Suprapubic skin (tissue), 4 donors: ENCODE measurements around the gene CEACAM18. TPM values are rescaled to one million over a fixed set of nuclear protein-coding genes. Genes with fewer than 3 reads are reported as not detected.

Experiments used
- DNase-seq, 2 donors: peaks; one replicate each; pipeline ENCODE4 v3.0.0-alpha.2; 2019; ENCODE audit warnings: low spot score in 2 of 2
- H3K27ac ChIP-seq: fragments of 200-600 bp; sonication (generic); one replicate; pipeline ENCODE4 v1.5.1; 2019
- H3K27me3 ChIP-seq: fragments of 200-600 bp; sonication (generic); one replicate; pipeline ENCODE4 v1.5.1; 2019
- H3K36me3 ChIP-seq: fragments of 200-600 bp; sonication (generic); one replicate; pipeline ENCODE4 v1.5.1; 2019
- H3K4me1 ChIP-seq: fragments of 200-600 bp; sonication (generic); one replicate; pipeline ENCODE4 v1.5.1; 2019
- H3K4me3 ChIP-seq: fragments of 200-600 bp; sonication (generic); one replicate; pipeline ENCODE4 v1.5.1; 2019; ENCODE audit warnings: mild to moderate bottlenecking
- H3K9me3 ChIP-seq: fragments of 200-600 bp; sonication (generic); one replicate; pipeline ENCODE4 v1.5.1; 2019
- CTCF ChIP-seq, 2 donors: fragments of 200-600 bp in 1 of 2; fragments of 450-650 bp in 1 of 2; sonication (generic) in 1 of 2; IDR thresholded peaks; one replicate each; pipeline ENCODE4 v1.5.1; 2016 to 2019; ENCODE audit warnings: antibody characterized with exemption in 2 of 2, mild to moderate bottlenecking in 1 of 2, moderate library complexity in 1 of 2
- EP300 ChIP-seq: sonication (generic); formaldehyde crosslinking; IDR thresholded peaks from one replicate; pipeline ENCODE4 v1.6.1; 2017; ENCODE audit warnings: antibody characterized with exemption
- POLR2A ChIP-seq, 2 donors: fragments of 450-650 bp; IDR thresholded peaks; one replicate each; pipeline ENCODE4 v1.6.1; 2017; ENCODE audit warnings: antibody characterized with exemption in 2 of 2, mild to moderate bottlenecking in 2 of 2, moderate library complexity in 2 of 2
- POLR2AphosphoS5 ChIP-seq, 3 donors: sonication (generic); formaldehyde crosslinking; IDR thresholded peaks; one replicate each; pipeline ENCODE4 v1.6.1; 2017; ENCODE audit warnings: antibody characterized with exemption in 3 of 3
- WGBS: methylation state at CpG from one replicate; pipeline ENCODE4 v1.1.5; 2018; 5-methylcytosine and 5-hydroxymethylcytosine counted together
- total RNA-seq, 4 donors: library from RNA; depleted of rRNA; stranded (reverse); fragments of >200 nt; gene quantifications; one replicate each; pipeline ENCODE4 v1.1.0, GENCODE V29; 2016

CEACAM18 gene
- total RNA-seq, 4 donors from 2014 or later: not detected

DNA sequence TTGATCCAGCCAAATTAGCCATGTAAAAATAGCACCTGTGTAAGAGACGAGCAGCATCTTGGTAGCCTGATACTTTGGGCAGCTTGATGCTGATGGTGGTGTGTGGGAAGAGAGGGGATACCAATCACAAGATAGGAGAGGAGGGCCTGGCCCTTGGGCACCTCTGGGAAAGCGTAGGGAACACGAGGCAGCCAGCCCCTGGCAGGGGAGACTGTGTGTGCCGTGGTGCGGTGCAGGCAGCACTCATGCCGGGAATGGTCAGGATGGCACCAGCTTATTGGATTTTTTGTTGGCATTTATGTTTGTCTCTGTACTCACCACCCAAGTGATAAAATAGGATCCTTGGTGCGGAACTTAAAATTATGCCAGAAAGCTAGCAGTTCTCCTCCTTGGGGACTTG is 30.3 kb upstream of the CEACAM18 start:
- Histone ChIP-seq H3K27me3 (peaks cover 12% of the 10 kb centered on the region), H3K4me1 (no peaks in the 10 kb centered on the region), H3K27ac (no peak overlapping the region), H3K4me3 (no peak overlapping the region), H3K9me3 (no peaks in the 10 kb centered on the region), H3K36me3 (no peaks in the 10 kb centered on the region)
- TF ChIP-seq POLR2AphosphoS5 (IDR thresholded peaks at IDR 0.05) (no peak), POLR2A (IDR thresholded peaks at IDR 0.05) (no peak), CTCF (IDR thresholded peaks at IDR 0.05) (no peak), EP300 (no peak)
- 74% methylated on average over 7 of the region's 7 CpGs for WGBS
- DNase-seq: no peak

GRCh38 chr19:51448411-51449016 is 29.8 kb upstream of the CEACAM18 start:
- TF ChIP-seq POLR2AphosphoS5 (IDR thresholded peaks at IDR 0.05): no peak
- no peak for TF ChIP-seq EP300
- TF ChIP-seq CTCF (IDR thresholded peaks at IDR 0.05): no peak
- no peak for TF ChIP-seq POLR2A (IDR thresholded peaks at IDR 0.05)
- H3K27me3 ChIP-seq: peaks cover 12% of the 10 kb centered on the region
- WGBS: 59% methylated on average over 13 of the region's 13 CpGs

DNA sequence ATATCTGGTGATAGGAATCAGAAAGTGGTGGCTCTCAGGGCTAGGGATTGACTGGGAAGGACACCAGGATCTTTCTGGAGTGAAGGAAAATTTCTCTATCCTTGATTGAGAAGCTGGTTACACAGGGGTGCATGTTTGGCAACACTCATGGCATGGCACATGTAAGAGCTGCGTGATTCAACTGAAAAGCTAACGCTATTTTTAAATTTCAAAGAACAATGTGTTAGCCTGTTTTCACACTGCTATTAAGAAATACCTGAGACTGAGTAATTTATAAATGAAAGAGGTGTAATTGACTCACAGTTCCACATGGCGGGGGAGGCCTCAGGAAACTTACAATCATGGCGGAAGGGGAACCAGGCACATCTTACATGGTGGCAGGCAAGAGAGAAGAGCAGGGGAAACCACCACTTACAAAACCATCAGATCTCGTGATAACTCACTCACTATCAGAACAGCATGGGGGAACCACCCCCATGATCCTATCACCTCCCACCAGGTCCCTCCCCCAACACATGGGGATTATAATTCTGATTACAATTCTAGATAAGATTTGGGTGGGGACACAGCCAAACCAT is 27.5 kb upstream of the CEACAM18 start:
- TF ChIP-seq POLR2A (IDR thresholded peaks at IDR 0.05): no peak
- TF ChIP-seq POLR2AphosphoS5 (IDR thresholded peaks at IDR 0.05): no peak
- no peak for TF ChIP-seq EP300
- no peak for TF ChIP-seq CTCF (IDR thresholded peaks at IDR 0.05)
- Histone ChIP-seq H3K36me3 (no peaks in the 10 kb centered on the region), H3K27me3 (peaks cover 16% of the 10 kb centered on the region), H3K4me3 (no peak overlapping the region), H3K27ac (no peak overlapping the region), H3K4me1 (no peaks in the 10 kb centered on the region), H3K9me3 (no peaks in the 10 kb centered on the region)
- no peak for DNase-seq
- 88% methylated on average over 5 of the region's 5 CpGs for WGBS

More at GRCh38 chr19:51448411-51449016, 29.8 kb upstream of the CEACAM18 start:
- no peaks in the 10 kb centered on the region for H3K36me3 ChIP-seq
- H3K27ac ChIP-seq: no peak overlapping the region
- H3K4me1 ChIP-seq: no peaks in the 10 kb centered on the region
- DNase-seq: no peak
- no peak overlapping the region for H3K4me3 ChIP-seq
- H3K9me3 ChIP-seq: no peaks in the 10 kb centered on the region

DNA sequence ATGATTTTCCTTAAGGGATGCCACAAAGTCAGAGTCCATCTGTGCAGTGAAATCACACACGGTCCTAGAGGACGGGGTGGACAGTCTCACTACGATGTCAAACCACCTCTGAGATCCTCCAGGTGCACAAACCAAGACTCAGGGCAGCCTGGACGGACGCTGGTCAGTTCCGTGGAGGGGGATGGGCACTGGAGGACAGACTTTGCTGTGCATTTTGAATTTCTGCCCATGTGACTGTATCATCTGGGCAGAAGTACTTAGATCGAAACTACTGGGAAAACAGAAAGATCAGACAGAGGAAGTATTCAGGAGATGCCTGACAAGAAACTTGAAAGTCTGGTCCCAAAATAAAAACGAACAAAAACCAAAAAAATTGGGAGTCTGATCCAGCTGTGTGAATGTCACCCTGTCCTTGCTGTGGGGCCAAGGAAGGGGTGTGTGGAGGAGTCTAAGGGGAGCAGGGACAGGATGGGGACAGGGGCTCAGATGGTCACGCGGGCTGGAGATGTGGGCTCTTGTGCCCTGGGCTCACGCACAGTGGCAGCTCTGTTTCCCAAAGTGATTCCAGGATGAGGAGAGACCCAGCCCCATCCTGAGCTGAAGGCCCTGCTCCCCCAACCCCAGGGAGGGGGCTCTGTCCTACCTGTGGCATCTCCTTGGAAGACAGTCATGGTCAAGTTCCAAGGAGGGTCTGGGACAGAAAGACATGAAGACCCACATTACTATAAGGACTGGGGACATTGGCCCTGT is 21.6 kb upstream of the CEACAM18 start:
- no peaks in the 10 kb centered on the region for H3K9me3 ChIP-seq
- peaks cover 36% of the 10 kb centered on the region for H3K27me3 ChIP-seq
- TF ChIP-seq POLR2AphosphoS5 (IDR thresholded peaks at IDR 0.05) (no peak), POLR2A (IDR thresholded peaks at IDR 0.05) (no peak), EP300 (no peak), CTCF (IDR thresholded peaks at IDR 0.05) (no peak)
- DNase-seq: no peak
- WGBS: 74% methylated on average over 11 of the region's 11 CpGs
- H3K27ac ChIP-seq: no peak overlapping the region
- H3K36me3 ChIP-seq: no peaks in the 10 kb centered on the region
- H3K4me1 ChIP-seq: no peaks in the 10 kb centered on the region
- no peak overlapping the region for H3K4me3 ChIP-seq

- Histone ChIP-seq H3K36me3 (no peaks in the 10 kb centered on the region), H3K4me3 (no peak overlapping the region), H3K27ac (no peak overlapping the region), H3K27me3 (peaks cover 40% of the 10 kb centered on the region), H3K9me3 (no peaks in the 10 kb centered on the region), H3K4me1 (no peaks in the 10 kb centered on the region)
- 63% methylated on average over 5 of the region's 11 CpGs for WGBS
- TF ChIP-seq POLR2A (IDR thresholded peaks at IDR 0.05) (no peak), POLR2AphosphoS5 (IDR thresholded peaks at IDR 0.05) (no peak), EP300 (no peak), CTCF (IDR thresholded peaks at IDR 0.05) (no peak)
- no peak for DNase-seq
Observed at GRCh38 chr19:51457351-51458013, 20.9 kb upstream of the CEACAM18 start.
